CD4-positive, alpha-beta memory T cell (primary cell): ENCODE measurements around the gene BSG. TPM values are rescaled to one million over a fixed set of nuclear protein-coding genes. Genes with fewer than 3 reads are reported as not detected.
A peak's percentile ranks its signal among the peaks of the same experiment; 100 is the strongest.

Experiments used
- CTCF ChIA-PET: fragments of 350-600 bp; sonication (Branson Sonifier 250); formaldehyde crosslinking; loops from one replicate; lab custom pipeline; 2021; ENCODE audit warnings: inconsistent platforms; ENCODE audit not compliant: partially characterized antibody; lab: Charles Lee
- POLR2A ChIA-PET: fragments of 350-600 bp; sonication (Branson Sonifier 250); formaldehyde crosslinking; loops from one replicate; lab custom pipeline; 2021; ENCODE audit not compliant: partially characterized antibody; lab: Charles Lee
- DNase-seq, 5 donors: peaks; one replicate each; pipeline versions ENCODE4 v3.0.0 to v3.0.0-alpha.2; 2020 to 2022; ENCODE audit warnings: mixed read lengths in 1 of 5
- H3K27ac ChIP-seq: one replicate; pipeline ENCODE4 v1.7.0; 2013; ENCODE audit warnings: low read depth, low read length
- H3K27me3 ChIP-seq: 2 replicates; pipeline ENCODE4 v1.7.0; 2013; ENCODE audit warnings: mild to moderate bottlenecking, low read length, moderate library complexity; ENCODE audit not compliant: insufficient read depth
- H3K36me3 ChIP-seq: 2 replicates; pipeline ENCODE4 v1.7.0; 2013; ENCODE audit warnings: mild to moderate bottlenecking, low read length, moderate library complexity; ENCODE audit not compliant: insufficient read depth
- H3K4me1 ChIP-seq: 2 replicates; pipeline ENCODE4 v1.7.0; 2013; ENCODE audit warnings: mild to moderate bottlenecking, low read length, moderate library complexity; ENCODE audit not compliant: insufficient read depth
- H3K4me3 ChIP-seq, 2 donors: one replicate each; pipeline ENCODE4 v1.7.0; 2013; ENCODE audit warnings: low read length in 2 of 2, mild to moderate bottlenecking in 1 of 2
- H3K9me3 ChIP-seq, 2 donors: one replicate each; pipeline ENCODE4 v1.7.0; 2013; ENCODE audit warnings: low read length in 2 of 2, control low read depth in 1 of 2; ENCODE audit not compliant: control insufficient read depth in 1 of 2
- H3K27ac Mint-ChIP-seq, 7 donors: one replicate each; pipeline ENCODE4 v1.8.0; 2020 to 2021; ENCODE audit warnings: mixed read lengths in 7 of 7, mild to moderate bottlenecking in 6 of 7, inconsistent platforms in 3 of 7, moderate library complexity in 3 of 7
- H3K27me3 Mint-ChIP-seq, 2 donors: one replicate each; pipeline ENCODE4 v1.8.0; 2020 to 2021; ENCODE audit warnings: mixed read lengths in 2 of 2
- H3K36me3 Mint-ChIP-seq, 2 donors: one replicate each; pipeline ENCODE4 v1.8.0; 2020 to 2021; ENCODE audit warnings: mixed read lengths in 2 of 2, inconsistent platforms in 1 of 2, mild to moderate bottlenecking in 1 of 2
- H3K4me1 Mint-ChIP-seq, 4 donors: one replicate each; pipeline ENCODE4 v1.8.0; 2020 to 2021; ENCODE audit warnings: mixed read lengths in 4 of 4, mild to moderate bottlenecking in 1 of 4
- H3K4me3 Mint-ChIP-seq, 8 donors: one replicate each; pipeline ENCODE4 v1.8.0; 2020 to 2021; ENCODE audit warnings: mixed read lengths in 8 of 8, mild to moderate bottlenecking in 7 of 8, moderate library complexity in 6 of 8, inconsistent platforms in 3 of 8
- H3K9me3 Mint-ChIP-seq, 8 donors: one replicate each; pipeline ENCODE4 v1.8.0; 2020 to 2021; ENCODE audit warnings: mixed read lengths in 8 of 8, mild to moderate bottlenecking in 5 of 8, inconsistent platforms in 3 of 8, moderate library complexity in 1 of 8
- intact Hi-C: fragments of 100-400 bp; cut with micrococcal nuclease; formaldehyde crosslinking; loops from one replicate; pipeline ENCODE4 v1.15.1; 2023
- polyA plus RNA-seq, 2 donors: library from polyadenylated mRNA; unstranded; fragments of 300-500 nt; fragmentation: Illumina TruSeq; gene quantifications; one replicate each; pipeline ENCODE4 v1.2.3, GENCODE V29; 2021
- total RNA-seq, 2 experiments: library from RNA; stranded (reverse); gene quantifications; one replicate each; pipeline ENCODE4 v1.2.3, GENCODE V29; 2021

The BSG gene
- total and polyA plus RNA-seq, 4 experiments from 2014 or later: 150 to 346 (median 241) TPM

DNA sequence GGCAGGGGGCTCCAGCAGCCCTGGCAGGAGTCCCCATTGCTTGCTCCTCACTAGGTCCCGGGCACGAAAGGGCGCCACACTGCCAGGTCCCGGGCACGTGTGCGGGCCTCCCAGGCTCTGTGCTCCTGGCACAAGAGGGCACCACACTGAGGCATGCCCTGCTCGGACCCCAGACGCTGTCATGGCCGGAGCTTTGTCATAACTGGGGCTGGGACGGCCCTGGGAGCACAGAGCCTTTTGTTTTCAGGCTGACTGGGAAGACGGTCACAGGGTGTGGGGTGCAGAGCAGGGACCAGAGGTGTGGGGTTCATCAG, 7.4 kb downstream of the BSG start:
- peaks cover 14% of the 10 kb centered on the region for H3K36me3 ChIP-seq
- intact Hi-C loops: no loop called here
- H3K27ac Mint-ChIP-seq: no peak overlapping the region

GRCh38 chr19:580274-580835, 8.0 kb downstream of the BSG start:
- DNase-seq: no peak
- intact Hi-C loops: no loop called here
- Mint-ChIP-seq H3K4me1 (peaks cover 3 to 18% (median 5%) of the 10 kb centered on the region in 4 donors), H3K36me3 (peaks cover 0 to 16% of the 10 kb centered on the region in 2 donors), H3K27ac (no peak overlapping the region), H3K27me3 (peaks cover 0 to 2% of the 10 kb centered on the region in 2 donors), H3K4me3 (no peak overlapping the region), H3K9me3 (peaks cover 0 to 1% (median 0%) of the 10 kb centered on the region in 8 donors)
- ChIA-PET CTCF (no interaction called here), POLR2A (no interaction called here)
- Histone ChIP-seq H3K9me3 (no peaks in the 10 kb centered on the region), H3K27ac (no peak overlapping the region), H3K4me1 (peaks cover 18% of the 10 kb centered on the region), H3K4me3 (no peak overlapping the region), H3K27me3 (no peaks in the 10 kb centered on the region), H3K36me3 (peaks cover 14% of the 10 kb centered on the region)

More for the DNA sequence above, 7.4 kb downstream of the BSG start:
- peaks cover 6 to 22% (median 9%) of the 10 kb centered on the region in 4 donors for H3K4me1 Mint-ChIP-seq
- no peaks in the 10 kb centered on the region for H3K9me3 ChIP-seq
- H3K27ac ChIP-seq: no peak overlapping the region
- H3K36me3 Mint-ChIP-seq: peaks cover 0 to 16% of the 10 kb centered on the region in 2 donors
- H3K27me3 Mint-ChIP-seq: peaks cover 0 to 2% of the 10 kb centered on the region in 2 donors
- CTCF ChIA-PET: no interaction called here
- no peak overlapping the region for H3K4me3 Mint-ChIP-seq
- POLR2A ChIA-PET: no interaction called here
- H3K27me3 ChIP-seq: no peaks in the 10 kb centered on the region
- H3K4me3 ChIP-seq: no peak overlapping the region
- peaks cover 22% of the 10 kb centered on the region for H3K4me1 ChIP-seq
- H3K9me3 Mint-ChIP-seq: peaks cover 0 to 1% (median 0%) of the 10 kb centered on the region in 8 donors
- no peak for DNase-seq

DNA sequence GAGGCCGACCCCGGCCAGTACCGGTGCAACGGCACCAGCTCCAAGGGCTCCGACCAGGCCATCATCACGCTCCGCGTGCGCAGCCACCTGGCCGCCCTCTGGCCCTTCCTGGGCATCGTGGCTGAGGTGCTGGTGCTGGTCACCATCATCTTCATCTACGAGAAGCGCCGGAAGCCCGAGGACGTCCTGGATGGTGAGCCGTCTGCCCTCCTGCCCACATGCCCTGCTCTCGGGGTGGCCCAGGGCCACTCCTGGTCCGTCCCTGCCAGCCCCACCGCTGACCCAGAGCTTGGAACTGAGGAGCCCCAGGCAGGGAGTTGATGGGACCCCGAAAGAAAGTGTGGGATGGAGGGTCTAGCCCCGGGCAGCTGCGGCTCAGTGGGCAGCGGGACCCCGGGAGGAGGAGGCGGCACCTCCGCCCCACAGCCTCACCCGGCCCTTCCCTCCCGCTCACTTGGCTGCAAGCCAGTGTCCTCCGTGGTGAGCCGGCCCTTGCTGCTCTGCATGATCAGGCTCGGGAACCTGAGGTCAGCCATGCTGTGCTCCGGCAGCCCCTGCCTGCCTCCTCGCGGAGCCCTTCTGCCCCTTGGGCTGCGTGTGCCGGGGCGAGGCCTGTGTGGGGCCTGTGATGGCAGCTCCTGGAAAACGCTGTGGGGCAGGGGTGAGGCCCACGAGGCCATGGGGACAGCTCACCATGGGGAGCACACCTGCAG, 9.2 kb downstream of the BSG start:
- no peak overlapping the region for H3K27ac ChIP-seq
- H3K36me3 Mint-ChIP-seq: peaks cover 0 to 16% of the 10 kb centered on the region in 2 donors
- no peak overlapping the region for H3K27ac Mint-ChIP-seq
- peaks cover 0 to 1% (median 0%) of the 10 kb centered on the region in 8 donors for H3K9me3 Mint-ChIP-seq
- intact Hi-C loops: no loop called here
- CTCF ChIA-PET: no interaction called here
- peaks cover 14% of the 10 kb centered on the region for H3K36me3 ChIP-seq
- H3K4me3 ChIP-seq: no peak overlapping the region
- H3K4me3 Mint-ChIP-seq: no peak overlapping the region
- no peaks in the 10 kb centered on the region for H3K9me3 ChIP-seq
- H3K4me1 Mint-ChIP-seq: peaks cover 3 to 14% (median 4%) of the 10 kb centered on the region in 4 donors
- no peak for DNase-seq
- H3K27me3 ChIP-seq: no peaks in the 10 kb centered on the region
- POLR2A ChIA-PET: no interaction called here
- H3K27me3 Mint-ChIP-seq: peaks cover 1 to 2% of the 10 kb centered on the region in 2 donors
- peaks cover 7% of the 10 kb centered on the region for H3K4me1 ChIP-seq

- intact Hi-C loops: no loop called here
- H3K27me3 Mint-ChIP-seq: peaks cover 1 to 2% of the 10 kb centered on the region in 2 donors
- H3K36me3 Mint-ChIP-seq: peaks cover 0 to 15% of the 10 kb centered on the region in 2 donors
- H3K27ac Mint-ChIP-seq: no peak overlapping the region
- Histone ChIP-seq H3K9me3 (no peaks in the 10 kb centered on the region), H3K4me3 (no peak overlapping the region), H3K27ac (no peak overlapping the region), H3K27me3 (no peaks in the 10 kb centered on the region), H3K36me3 (peaks cover 14% of the 10 kb centered on the region), H3K4me1 (peaks cover 4% of the 10 kb centered on the region)
- H3K9me3 Mint-ChIP-seq: peaks cover 0 to 1% (median 0%) of the 10 kb centered on the region in 8 donors
- H3K4me1 Mint-ChIP-seq: peaks cover 0 to 5% (median 2%) of the 10 kb centered on the region in 4 donors
- ChIA-PET CTCF (interaction anchor here (4.3 kb wide), 1 partner anchor 150 kb away, joined by 26 read pairs; no protein-coding TSS in a partner anchor), POLR2A (no interaction called here)
- no peak overlapping the region for H3K4me3 Mint-ChIP-seq
- no peak for DNase-seq
Measured at GRCh38 chr19:582497-583197, 10.3 kb downstream of the BSG start.

DNA sequence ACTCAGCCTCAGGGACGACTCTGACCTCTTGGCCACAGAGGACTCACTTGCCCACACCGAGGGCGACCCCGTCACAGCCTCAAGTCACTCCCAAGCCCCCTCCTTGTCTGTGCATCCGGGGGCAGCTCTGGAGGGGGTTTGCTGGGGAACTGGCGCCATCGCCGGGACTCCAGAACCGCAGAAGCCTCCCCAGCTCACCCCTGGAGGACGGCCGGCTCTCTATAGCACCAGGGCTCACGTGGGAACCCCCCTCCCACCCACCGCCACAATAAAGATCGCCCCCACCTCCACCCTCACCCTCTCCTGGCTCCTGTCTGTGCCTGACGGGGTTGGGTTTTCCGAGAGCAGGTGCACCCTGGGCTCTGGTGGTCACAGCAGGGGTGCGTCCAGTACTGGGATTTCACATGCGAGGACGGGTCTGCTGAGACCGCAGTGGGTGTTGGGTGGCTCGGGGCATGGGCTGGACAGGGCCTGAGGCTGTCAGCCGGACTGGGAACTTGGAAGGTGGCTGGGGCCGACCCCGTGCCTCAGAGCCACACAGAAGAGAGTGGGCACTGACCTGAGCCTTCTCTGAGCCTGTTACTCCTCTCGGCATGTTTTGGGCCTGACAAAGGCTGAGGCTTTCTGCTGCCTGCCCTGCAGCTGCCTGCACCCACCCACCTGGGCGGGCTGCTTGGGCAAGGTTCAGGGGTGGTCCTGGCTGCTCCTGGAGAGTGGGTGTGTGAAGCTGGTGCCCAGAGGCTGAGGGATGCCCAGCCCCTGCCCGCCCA, 11.0 kb downstream of the BSG start:
- Histone ChIP-seq H3K27ac (no peak overlapping the region), H3K27me3 (no peaks in the 10 kb centered on the region), H3K4me3 (no peak overlapping the region), H3K36me3 (peaks cover 14% of the 10 kb centered on the region), H3K4me1 (peaks cover 9% of the 10 kb centered on the region), H3K9me3 (no peaks in the 10 kb centered on the region)
- Mint-ChIP-seq H3K36me3 (peaks cover 0 to 15% of the 10 kb centered on the region in 2 donors), H3K27ac (peak overlapping the region in 1 of 7 donors; percentile 75), H3K4me1 (peaks cover 3 to 6% (median 4%) of the 10 kb centered on the region in 4 donors), H3K9me3 (peaks cover 0 to 1% (median 0%) of the 10 kb centered on the region in 8 donors), H3K4me3 (no peak overlapping the region), H3K27me3 (peaks cover 3 to 6% of the 10 kb centered on the region in 2 donors)
- ChIA-PET POLR2A (interaction anchor here (0.9 to 2.2 kb wide), 9 partner anchors 9 to 96 kb away, joined by 3 to 7 read pairs (median 5); partner anchors contain the start of genes BSG and RNF126), CTCF (interaction anchor here (0.7 to 4.3 kb wide), 9 partner anchors 9 to 158 kb away, joined by 3 to 26 read pairs (median 5); partner anchors contain the start of gene RNF126)
- no peak for DNase-seq
- intact Hi-C loops: no loop called here

GRCh38 chr19:583968-584239, 11.5 kb downstream of the BSG start:
- Histone ChIP-seq H3K4me1 (peaks cover 14% of the 10 kb centered on the region), H3K36me3 (peaks cover 14% of the 10 kb centered on the region), H3K9me3 (no peaks in the 10 kb centered on the region), H3K27me3 (peaks cover 5% of the 10 kb centered on the region), H3K27ac (no peak overlapping the region), H3K4me3 (no peak overlapping the region)
- H3K4me1 Mint-ChIP-seq: peaks cover 3 to 7% (median 5%) of the 10 kb centered on the region in 4 donors
- peak overlapping the region in 2 of 7 donors; percentile 51 to 75 for H3K27ac Mint-ChIP-seq
- no peak for DNase-seq
- no peak overlapping the region for H3K4me3 Mint-ChIP-seq
- peaks cover 0 to 14% of the 10 kb centered on the region in 2 donors for H3K36me3 Mint-ChIP-seq
- peaks cover 3 to 6% of the 10 kb centered on the region in 2 donors for H3K27me3 Mint-ChIP-seq
- POLR2A ChIA-PET: interaction anchor here (0.9 to 2.2 kb wide), 11 partner anchors 9 to 95 kb away, joined by 3 to 7 read pairs (median 4); partner anchors contain the start of genes BSG and RNF126
- peaks cover 0 to 1% (median 0%) of the 10 kb centered on the region in 8 donors for H3K9me3 Mint-ChIP-seq
- intact Hi-C loops: loop anchor here (1.0 kb wide), 1 partner anchor 150 kb away; no protein-coding TSS in a partner anchor
- CTCF ChIA-PET: interaction anchor here (0.7 to 4.3 kb wide), 11 partner anchors 9 to 158 kb away, joined by 3 to 26 read pairs (median 4); partner anchors contain the start of gene RNF126
